CD4-positive, alpha-beta T cell treated with Interferon alpha-2 for 1 hour (primary cell): Measurements from ENCODE around the gene KRTAP20-1.

Experiments used
- DNase-seq, 2 donors: peaks; one replicate each; pipeline ENCODE4 v3.0.0-alpha.2; 2020 to 2022

The KRTAP20-1 gene, protein sequence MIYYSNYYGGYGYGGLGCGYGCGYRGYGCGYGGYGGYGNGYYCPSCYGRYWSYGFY

DNA sequence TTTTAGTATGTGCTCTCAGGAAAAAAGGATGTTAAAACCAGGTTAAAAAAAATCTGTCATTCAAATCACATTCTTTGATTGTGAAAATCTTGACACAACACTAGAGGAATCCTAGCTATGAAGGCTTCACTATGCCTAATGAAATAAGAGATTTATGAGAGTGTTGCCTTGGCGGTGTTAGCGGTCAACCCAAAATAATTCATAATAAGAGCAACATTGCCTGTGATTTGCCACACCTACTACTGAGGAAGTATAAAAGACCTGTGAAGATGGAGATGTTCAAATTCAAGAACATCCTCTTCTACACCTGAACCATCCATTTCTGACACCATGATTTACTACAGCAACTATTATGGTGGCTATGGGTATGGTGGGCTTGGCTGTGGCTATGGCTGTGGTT lies at the start of gene KRTAP20-1:
TSS of gene KRTAP20-1 (plus strand) at position 301 of the 400 bp plus-strand sequence. CDS start at position 331, 30 bp downstream.
- DNase-seq = no peak

DNA sequence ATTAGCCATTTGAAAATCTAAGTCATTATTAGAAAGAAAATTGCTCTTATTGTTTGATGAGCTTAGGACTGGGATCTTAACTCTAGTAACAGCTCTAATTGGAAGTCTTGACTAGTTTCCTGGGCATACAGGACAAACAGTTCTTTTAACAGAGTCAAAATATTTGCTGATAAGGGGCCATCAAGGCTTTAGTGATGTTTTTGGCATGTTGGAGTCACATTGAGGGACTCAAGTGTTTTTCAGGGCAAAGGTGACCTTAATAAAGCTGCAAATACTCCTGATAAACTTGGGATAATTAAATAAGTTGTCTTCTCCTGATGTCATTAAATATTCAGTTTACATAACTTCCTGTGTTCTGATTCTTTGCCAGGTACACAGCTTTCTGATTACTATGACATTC lies 48.6 kb upstream of the KRTAP20-1 start:
- no peak for DNase-seq

DNA sequence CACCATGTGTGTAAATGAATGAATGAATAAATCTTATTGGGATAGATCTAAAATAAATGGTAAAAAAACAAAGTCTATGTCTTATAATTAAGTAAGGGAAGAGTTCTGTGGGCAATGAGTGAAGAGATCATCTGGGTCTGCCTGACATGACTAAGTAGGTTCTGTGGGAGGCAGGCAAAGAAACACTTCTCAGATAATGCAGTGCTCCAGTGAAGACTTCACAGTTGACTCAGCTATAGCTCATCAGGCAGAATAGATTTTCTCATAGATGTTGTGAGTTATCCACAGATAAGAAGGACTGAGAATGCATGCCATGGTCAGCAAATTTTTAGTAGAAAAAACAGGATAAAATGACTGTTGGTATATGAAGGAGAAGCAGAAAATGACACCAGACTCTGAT lies 38.5 kb upstream of the KRTAP20-1 start:
- no peak for DNase-seq

DNA sequence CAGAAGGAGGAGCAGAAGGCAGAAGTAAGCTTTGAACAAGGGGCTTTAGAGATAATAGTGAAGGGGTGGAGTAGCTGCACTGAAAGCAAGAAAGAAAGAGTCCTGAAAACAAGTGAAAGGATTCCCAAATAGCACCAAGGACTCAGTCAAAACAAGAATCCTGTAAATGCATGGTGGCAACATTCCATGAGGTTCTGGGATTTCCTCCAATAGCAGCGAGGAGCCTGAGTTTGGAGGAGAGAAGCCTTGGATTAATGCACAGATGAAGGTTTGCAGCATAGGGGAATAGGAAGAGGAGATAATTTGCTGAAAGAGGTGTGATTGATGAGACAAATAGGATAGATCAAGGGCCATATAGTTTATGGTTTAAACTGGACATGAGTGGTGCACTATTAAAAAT lies 36.9 kb upstream of the KRTAP20-1 start:
- no peak for DNase-seq

DNA sequence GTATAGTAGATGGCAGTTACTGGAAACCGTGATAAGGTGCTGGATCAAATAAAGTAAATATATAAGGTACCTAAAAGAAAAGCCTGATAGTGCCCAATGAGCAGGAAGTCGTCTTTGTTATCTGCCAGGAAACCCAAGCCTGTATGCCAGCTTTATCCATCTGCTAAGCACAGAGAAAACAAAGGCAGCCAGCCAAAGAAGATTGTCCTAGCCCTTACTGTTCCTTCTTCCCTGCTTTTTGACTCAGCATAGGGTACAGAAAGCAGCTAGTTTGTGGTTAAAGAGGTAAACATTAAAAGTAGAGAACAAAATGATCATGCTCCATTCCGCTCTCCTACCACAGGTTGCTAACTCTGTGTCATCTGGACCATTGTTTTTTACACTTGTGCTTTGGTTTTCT lies 36.1 kb upstream of the KRTAP20-1 start:
- no peak for DNase-seq

DNA sequence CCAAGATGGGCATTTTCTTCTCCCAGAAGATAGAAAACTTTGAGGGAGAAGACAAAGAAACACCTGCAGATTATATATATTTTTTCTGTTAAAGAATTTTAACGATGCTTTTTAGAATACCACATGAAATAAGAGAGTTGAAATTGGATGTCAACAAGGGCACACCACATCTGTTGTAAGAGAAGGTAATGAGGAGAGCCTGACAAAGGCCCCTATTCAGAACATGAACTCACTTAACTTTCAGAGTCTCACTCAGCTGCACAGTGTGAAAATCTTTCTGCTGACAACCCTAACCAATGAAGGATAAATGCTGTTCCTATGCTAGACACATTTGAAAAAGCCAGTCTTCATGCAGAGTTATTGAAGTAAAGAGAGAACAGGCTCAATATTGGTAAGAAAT lies 33.4 kb upstream of the KRTAP20-1 start:
- DNase-seq = no peak

DNA sequence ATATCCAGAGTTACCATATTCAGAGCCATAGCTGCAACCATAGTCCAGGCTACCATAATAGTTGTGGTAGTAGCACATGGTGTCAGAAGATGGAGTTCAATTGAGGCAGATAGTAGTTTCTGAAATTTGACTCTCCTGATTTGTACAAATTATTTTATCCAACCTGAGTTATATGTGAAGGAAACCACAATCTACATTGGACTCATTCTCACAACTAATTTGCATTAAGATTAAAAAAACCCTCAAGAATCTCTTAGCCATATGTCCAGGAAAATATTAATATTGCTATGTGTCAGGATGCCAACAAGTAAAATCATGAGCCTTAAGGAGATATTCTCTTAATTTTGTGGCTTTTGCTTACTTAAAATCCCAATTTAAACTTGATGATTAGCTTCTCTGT lies 25.9 kb upstream of the KRTAP20-1 start, which contains the start of gene KRTAP22-2:
TSS of gene KRTAP22-2 (minus strand) at position 101 of the 400 bp plus-strand sequence.
- no peak for DNase-seq

DNA sequence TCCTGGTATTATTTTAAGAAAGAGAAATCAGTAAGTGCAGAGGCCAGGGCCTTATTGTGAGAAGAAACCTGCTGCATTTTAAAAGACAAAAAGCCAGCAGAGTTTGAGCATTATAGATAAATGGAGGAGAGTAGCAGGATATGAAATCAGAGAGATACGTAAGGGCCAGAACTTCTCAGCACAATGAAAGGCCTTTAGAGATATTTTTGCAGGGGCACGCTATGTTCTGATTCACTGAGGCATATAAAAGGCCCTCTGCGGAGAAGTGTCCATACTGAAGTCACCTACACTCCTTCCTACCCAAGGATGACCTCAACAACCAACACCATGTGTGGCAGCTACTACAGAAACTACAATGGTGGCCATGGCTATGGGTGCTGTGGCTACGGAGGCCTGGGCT lies 24.1 kb upstream of the KRTAP20-1 start, which contains the start of gene KRTAP6-3:
TSS of gene KRTAP6-3 (plus strand) at position 301 of the 400 bp plus-strand sequence. CDS start at position 307, 6 bp downstream.
- no peak for DNase-seq

DNA sequence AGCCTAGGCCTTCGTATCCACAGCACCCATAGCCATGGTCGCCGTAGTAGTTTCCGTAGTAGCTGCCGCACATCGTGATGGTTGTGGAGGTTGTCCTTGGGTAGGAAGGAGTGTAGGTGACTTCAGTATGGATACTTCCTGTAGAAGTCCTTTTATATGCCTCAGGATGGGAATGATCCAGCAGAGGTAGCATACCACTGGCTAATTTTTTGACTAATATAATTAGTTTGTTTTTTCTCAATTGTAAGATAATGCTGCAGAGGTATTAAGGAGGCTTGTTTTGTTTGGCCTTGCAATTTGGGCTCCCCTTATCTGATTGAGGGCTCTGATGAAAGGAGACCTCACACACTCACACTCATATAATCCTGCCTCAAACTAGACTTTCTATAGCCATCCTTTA lies 17.4 kb upstream of the KRTAP20-1 start, which contains the start of gene KRTAP6-2:
TSS of gene KRTAP6-2 (minus strand) at position 101 of the 400 bp plus-strand sequence. CDS start at position 73, 28 bp downstream.
- no peak for DNase-seq

DNA sequence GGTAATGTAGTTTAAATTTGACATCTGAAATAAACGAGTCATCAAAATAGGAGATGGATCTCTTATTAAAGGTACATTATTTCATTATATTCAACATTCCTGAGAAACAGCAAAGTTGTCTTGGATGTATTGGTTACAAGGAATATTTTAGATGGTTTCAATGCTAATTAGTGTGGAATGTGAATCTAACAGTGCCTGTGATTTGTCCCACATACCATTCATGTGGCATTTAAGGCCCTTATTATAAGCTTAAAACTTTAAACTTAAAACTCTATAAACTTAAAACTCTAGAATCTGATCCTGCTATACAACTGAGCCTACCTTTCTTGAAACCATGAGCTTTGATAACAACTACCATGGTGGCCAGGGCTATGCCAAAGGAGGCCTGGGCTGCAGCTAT lies 15.4 kb upstream of the KRTAP20-1 start, which contains the start of gene KRTAP22-1:
TSS of gene KRTAP22-1 (plus strand) at position 301 of the 400 bp plus-strand sequence.
- no peak for DNase-seq

DNA sequence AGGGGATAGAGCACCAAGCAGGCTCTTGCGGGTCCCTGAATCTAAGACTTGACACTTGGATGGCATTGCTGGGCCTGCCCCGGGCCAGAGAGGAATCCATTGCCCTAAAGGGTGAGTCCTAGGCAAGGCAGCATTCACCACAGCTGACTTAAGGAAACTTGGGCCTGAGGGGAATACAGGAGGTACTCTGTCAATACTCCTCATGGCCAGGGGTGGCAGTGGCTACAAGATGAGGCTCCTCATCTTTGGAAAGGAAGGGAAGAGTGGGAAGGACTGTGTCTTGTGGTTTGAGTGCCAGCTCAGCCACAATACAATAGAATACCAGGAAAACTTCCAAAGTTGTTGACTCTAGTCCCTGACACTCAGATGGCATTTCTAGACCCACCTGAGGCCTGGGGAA lies 10.3 kb upstream of the KRTAP20-1 start:
- no peak for DNase-seq

DNA sequence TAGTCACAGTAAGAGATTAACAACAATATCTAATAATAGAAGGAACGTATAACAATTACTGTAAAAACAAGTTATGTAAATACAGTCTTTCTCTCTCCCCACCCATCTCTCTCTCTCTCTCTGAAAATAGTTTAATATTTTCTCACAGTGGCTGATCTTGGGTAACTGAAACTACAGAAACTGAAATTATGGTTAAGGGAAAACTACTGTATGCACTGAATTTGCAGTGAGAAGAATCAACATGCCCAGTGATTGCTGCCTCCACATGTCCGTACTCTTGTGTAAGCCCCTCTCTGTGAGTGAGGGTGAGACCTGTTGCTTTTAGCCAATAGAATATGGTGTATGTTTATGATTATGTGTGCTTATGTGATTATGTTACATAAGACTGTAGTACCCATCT lies 4.1 kb upstream of the KRTAP20-1 start:
- DNase-seq = no peak

DNA sequence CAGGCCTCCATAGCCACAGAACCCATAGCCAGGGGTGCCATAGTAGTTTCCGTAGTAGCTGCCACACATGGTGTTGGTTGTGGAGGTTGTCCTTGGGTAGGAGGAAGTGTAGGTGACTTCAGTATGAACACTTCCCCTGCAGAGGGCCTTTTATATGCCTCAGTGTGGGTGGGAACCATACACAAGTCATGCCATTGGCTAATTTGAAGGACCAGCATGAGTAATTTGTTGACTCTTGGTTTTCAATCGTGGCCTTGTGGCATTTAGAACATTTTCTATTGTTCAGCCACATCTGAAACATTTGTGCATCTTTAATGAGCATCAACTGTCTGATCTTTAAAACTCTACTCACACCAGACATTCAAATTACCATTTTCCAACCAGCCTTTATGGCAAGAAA lies 2.4 kb upstream of the KRTAP20-1 start, which contains the start of gene KRTAP6-1:
TSS of gene KRTAP6-1 (minus strand) at position 95 of the 400 bp plus-strand sequence. CDS start at position 69, 26 bp downstream.
- no peak for DNase-seq

DNA sequence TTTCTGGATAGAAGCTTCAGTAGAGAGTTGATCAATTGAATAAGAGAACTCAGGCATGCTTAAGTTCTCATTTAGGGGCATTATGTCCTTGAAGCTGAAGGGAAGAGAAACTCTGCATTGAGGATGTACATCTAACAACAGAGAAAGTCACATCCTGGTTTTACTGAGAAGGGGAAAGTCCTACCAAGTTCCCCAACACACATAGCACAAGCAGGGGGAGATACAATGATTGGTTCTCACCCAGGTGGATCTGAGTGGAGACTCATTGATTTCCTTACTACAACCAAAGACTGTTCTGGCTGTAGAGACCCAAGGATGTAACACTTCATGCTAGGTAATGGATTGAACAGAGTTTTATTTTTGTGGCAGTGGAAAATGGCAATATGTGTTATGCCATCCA lies 1.0 kb upstream of the KRTAP20-1 start:
- DNase-seq = no peak

DNA sequence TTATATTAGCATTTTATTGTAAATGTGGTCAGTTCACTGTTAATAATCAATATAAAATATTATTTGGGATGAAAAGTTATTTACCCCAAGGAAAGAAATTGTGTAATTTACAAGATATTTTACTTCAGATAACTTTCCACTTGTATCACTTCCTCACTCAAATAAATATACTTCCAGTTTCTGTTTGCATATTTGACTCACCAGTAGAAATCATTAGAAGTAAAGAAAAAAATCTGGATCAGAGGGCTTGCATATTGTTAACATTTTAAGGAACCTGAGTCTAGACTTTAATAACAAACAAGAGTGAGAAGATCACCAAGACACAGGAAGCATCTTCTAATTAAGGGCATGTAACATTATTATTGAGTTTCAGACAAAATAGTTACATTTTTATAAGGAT lies 3.9 kb downstream of the KRTAP20-1 start:
- DNase-seq = no peak

DNA sequence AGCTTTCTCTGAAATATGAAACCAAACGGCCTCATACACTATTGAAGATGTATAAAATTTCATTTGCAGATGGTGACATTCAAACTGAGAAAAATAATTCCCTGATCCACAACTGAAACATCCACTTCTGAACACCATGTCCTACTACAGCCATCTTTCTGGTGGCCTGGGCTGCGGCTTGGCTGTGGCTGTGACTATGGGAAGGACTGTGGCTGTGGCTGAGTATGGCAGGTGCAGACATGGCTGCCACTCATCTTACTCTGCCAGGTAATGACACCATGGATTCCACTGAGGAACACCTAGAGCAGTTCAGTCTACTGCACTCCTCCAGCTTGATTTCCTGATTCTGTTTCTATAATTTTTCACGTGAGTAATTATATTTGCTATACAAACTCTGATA lies 4.3 kb downstream of the KRTAP20-1 start, which contains the start of gene KRTAP20-4:
TSS of gene KRTAP20-4 (plus strand) at position 106 of the 400 bp plus-strand sequence.
- no peak for DNase-seq

DNA sequence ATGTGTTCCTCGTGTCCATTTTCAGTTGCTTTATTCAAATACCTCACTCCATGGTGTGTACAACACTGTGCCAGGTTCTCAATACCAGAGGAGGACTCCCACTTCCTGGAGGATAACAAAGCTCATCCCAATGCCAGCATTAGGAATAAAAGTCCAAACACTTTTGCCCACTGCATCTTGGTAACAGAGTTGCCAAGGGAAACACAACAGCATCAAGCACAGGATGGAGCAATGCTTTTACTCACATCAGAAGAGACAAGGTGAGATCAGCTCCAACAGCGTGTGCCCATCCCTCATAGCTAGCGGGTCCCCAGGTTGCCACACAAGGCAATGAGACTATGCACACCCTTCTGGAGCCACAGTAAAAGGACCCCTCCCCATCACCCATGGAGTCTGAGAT lies 7.1 kb downstream of the KRTAP20-1 start:
- DNase-seq = no peak

DNA sequence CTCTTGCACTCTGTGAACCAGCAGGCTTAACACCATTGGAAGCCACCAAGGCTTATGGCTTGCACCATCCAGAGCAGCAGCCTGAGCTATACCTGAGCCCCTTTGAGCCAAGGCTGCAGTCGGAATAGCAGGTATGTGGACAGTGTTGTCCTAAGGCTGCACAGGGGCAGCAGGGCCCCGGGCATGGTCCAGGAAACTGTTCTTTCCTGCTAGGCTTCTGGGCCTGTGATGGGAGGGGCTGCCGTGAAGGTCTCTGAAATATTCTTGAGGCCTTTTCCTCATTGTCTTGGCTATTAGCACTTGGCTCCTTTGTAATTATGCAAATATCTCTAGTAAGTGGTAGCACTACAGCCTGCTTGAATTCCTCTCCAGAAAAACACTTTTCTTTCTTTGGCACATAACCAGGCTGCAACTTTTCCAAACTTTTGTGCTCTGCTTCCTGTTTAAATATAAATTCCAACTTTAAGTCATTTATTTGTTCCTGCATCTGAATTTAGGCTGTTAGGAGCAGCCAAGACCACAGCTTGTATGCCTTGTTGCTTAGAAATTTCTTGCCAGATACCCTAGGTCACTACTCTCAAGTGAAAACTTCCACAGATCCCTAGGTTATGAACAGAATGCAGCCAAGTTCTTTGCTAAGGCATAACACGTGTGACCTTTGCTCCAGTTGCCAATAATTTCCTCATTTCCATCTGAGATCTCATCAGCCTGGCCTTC lies 9.4 kb downstream of the KRTAP20-1 start:
- DNase-seq = no peak

DNA sequence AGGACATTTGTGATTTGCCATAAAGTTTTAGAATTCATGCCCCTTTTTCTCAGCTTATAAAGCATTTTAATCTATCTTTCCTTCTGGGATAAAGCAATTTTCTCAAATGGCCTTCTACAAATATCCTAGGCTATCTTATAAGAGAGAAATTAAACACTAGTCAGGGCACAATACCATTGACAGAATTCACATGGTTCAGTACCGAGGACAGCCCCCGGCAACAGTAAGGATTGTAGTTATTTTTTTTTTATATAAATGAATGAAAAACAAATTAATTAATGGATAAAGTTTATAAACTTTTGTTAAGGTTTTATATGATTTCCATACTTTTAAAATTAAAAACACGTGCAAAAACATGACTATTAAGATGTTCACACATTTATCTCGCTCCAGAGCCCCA lies 11.9 kb downstream of the KRTAP20-1 start:
- DNase-seq = no peak

DNA sequence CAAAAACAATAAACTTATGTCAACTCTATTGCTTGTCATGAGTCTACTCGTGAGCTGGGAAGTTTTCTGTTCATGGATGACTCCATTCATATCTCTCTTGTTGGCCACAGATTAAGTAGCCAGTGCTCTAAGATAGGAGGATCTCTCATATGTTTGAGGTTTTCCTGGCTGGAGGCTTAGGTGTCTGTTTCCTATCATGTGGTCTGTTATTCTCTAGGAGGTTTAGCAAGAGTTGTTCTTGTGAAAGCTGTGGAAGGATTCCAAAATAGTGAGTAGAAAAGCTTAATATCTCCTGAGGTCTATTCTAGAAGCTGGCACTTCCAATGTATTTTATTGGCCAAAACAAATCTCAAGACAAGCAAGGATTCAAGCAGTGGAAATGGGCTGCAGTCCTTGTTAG lies 13.0 kb downstream of the KRTAP20-1 start:
- no peak for DNase-seq

DNA sequence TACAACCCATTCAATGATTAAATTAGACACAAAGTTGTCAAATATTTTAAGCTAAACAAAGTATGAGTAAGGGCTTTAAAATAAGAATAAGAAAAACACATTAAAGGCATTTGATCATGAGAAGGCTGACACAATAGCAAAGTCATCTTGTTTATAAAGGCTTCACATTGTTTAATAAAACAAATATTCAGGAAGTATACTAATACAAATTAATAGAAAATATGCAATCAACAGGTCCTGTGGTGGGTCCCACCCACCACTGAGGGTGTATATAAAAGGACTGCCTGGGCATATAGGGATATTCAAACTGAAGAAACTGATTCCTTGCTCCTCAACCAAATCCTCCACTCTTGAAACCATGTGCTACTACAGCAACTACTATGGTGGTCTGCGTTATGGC lies 18.7 kb downstream of the KRTAP20-1 start, which contains the start of gene KRTAP20-2:
TSS of gene KRTAP20-2 (plus strand) at position 301 of the 400 bp plus-strand sequence. CDS start at position 359, 58 bp downstream.
- no peak for DNase-seq

DNA sequence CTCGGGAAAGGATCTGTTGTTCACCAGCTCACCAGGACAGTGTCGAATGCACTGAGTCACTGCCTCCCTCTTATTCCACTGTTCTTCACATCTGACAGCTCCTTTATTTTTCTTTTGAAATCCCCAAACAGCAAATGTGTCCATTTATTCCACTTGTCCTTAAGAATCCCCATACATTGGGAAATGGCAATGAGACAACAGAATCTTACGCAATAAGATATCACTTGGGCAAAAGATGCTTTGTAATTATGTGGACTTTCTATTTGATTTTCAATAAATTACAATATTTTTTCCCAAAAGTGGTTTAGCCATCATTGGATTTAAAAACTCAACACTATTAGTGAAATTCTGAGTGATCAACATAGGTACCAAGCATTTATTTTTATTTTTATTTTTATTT lies 22.5 kb downstream of the KRTAP20-1 start:
- DNase-seq = no peak

DNA sequence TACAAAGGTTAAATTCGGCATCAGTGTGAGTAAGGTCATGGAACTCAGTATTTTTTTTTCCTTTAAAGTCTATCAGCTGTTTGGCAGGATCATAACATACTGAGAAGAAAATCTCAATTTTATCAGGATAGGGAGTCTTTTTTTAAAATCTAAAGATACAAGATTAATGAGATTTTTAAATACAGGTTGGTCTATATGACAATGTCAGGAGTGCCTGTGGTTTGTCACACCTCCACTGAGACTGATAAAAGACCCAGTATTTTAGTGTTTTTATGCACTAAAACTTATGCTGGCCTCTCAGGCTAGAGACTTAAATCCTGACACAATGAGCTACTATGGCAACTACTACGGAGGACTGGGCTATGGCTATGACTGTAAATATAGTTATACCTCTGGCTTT lies 26.3 kb downstream of the KRTAP20-1 start, which contains the start of gene KRTAP20-3:
TSS of gene KRTAP20-3 (plus strand) at position 301 of the 400 bp plus-strand sequence.
- no peak for DNase-seq

DNA sequence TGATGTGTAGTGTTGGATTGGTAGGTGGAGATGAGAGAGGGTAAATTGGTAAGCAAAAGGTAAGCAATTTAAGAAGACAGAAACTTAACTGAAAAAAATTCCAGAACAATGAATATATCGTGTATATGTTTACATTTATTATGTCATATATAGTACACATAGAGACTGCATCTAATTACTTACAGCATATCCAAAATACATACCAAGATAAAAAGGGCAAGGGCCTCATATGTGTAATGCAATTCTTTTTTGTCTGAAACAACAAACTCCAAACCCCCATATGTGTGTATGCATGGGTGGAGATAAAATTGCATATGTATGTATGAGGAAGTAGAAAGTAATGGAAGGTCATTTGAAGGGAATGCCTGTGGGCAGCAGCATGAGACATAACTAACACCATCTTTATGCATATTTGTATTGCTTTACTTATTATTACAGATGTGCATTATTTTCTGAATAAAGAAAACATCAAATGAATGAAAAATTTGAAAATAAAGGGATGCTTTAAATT lies 30.7 kb downstream of the KRTAP20-1 start:
- DNase-seq = no peak
